Panc1 (cell line): ENCODE results near the gene HEG1. TPM values are rescaled to one million over a fixed set of nuclear protein-coding genes. Genes with fewer than 3 reads are reported as not detected.

ENCODE experiments used
- ATAC-seq: fragments of 200-7000 bp; cut with Tn5 transposase; 2 replicates; pipeline ENCODE4 v1.9.1; 2020; ENCODE audit warnings: mild to moderate bottlenecking, moderate library complexity
- BruUV-seq: library from RNA; stranded (reverse); fragments of 400-500 nt; replicated peaks from 2 replicates; lab custom pipeline; 2021; lab: Mats Ljungman, UMichigan
- CTCF ChIA-PET: fragments of 300-600 bp; sonication (Branson Sonifier 250); formaldehyde crosslinking; loops from one replicate; lab custom pipeline; 2022; ENCODE audit warnings: antibody characterized with exemption; lab: Charles Lee
- POLR2A ChIA-PET: fragments of 300-600 bp; sonication (Branson Sonifier 250); formaldehyde crosslinking; loops from one replicate; lab custom pipeline; 2022; ENCODE audit warnings: antibody characterized with exemption; lab: Charles Lee
- DNase-seq: peaks from one replicate; pipeline ENCODE4 v3.0.0-alpha.2; 2010; ENCODE audit warnings: low read depth, low spot score
- H3K27ac ChIP-seq: 2 replicates; pipeline ENCODE4 v1.5.1; 2011; ENCODE audit warnings: mild to moderate bottlenecking, low read length, inconsistent platforms
- H3K27me3 ChIP-seq: fragments of 200-500 bp; sonication (Bioruptor generic); 2 replicates; pipeline ENCODE4 v1.6.0; 2014; ENCODE audit warnings: low read length, inconsistent platforms; ENCODE audit not compliant: control insufficient read depth, insufficient read depth
- H3K36me3 ChIP-seq: fragments of 200-500 bp; sonication (Bioruptor generic); 2 replicates; pipeline ENCODE4 v1.5.1; 2014; ENCODE audit warnings: inconsistent platforms, mild to moderate bottlenecking, low read length, moderate library complexity; ENCODE audit not compliant: control insufficient read depth, insufficient read depth
- H3K4me1 ChIP-seq: 2 replicates; pipeline ENCODE4 v1.5.1; 2011; ENCODE audit warnings: inconsistent platforms, mild to moderate bottlenecking, low read length, moderate library complexity; ENCODE audit not compliant: control insufficient read depth, insufficient read depth
- H3K4me3 ChIP-seq, 2 experiments: 2 replicates each; pipeline ENCODE4 v1.5.1; 2011 to 2012; ENCODE audit warnings: low read depth in 2 of 2, low read length in 2 of 2, mild to moderate bottlenecking in 2 of 2, inconsistent platforms in 1 of 2, moderate library complexity in 1 of 2
- H3K9me3 ChIP-seq: fragments of 200-500 bp; sonication (Bioruptor generic); 2 replicates; pipeline ENCODE4 v1.5.1; 2014; ENCODE audit warnings: low read depth, mild to moderate bottlenecking, inconsistent platforms, low read length, moderate library complexity; ENCODE audit not compliant: control insufficient read depth, insufficient read depth
- CTCF ChIP-seq: fragments of 450-650 bp; IDR thresholded peaks from 2 replicates; pipeline ENCODE4 v1.5.1; 2017; ENCODE audit warnings: mild to moderate bottlenecking
- POLR2AphosphoS5 ChIP-seq: IDR thresholded peaks from 2 replicates; pipeline ENCODE4 v1.6.1; 2012; ENCODE audit warnings: mild to moderate bottlenecking, low read depth, low read length, moderate library complexity
- REST ChIP-seq, 2 experiments: IDR thresholded peaks; 2 replicates each; pipeline ENCODE4 v1.6.1; 2011 to 2012; ENCODE audit warnings: low read depth in 2 of 2, control low read depth in 1 of 2, low read length in 1 of 2, mild to moderate bottlenecking in 1 of 2, moderate library complexity in 1 of 2; ENCODE audit not compliant: insufficient read depth in 1 of 2
- SIN3A ChIP-seq: IDR thresholded peaks from 2 replicates; pipeline ENCODE4 v1.6.1; 2012; ENCODE audit warnings: low read depth, mild to moderate bottlenecking, low read length, moderate library complexity, borderline replicate concordance; ENCODE audit not compliant: insufficient read depth
- TCF7L2 ChIP-seq: IDR thresholded peaks from 2 replicates; pipeline ENCODE4 v1.6.1; 2011; ENCODE audit warnings: mild to moderate bottlenecking, low read depth, low read length, inconsistent platforms
- in situ Hi-C: cut with HindIII; loops from 2 replicates; pipeline ENCODE4 v1.10.0; 2016; ENCODE audit warnings: low sequenced_read_pairs, low pct_unique_long_range_greater_than_20kb
- intact Hi-C: fragments of 100-400 bp; cut with micrococcal nuclease; formaldehyde crosslinking; loops from one replicate; pipeline ENCODE4 v1.10.0; 2022; ENCODE audit not compliant: unreplicated experiment
- total RNA-seq: library from RNA; stranded (reverse); gene quantifications from one replicate; pipeline ENCODE4 v1.2.1, GENCODE V29; 2021; ENCODE audit not compliant: unreplicated experiment

Gene HEG1
- total RNA-seq, 1 experiment from 2014 or later = 141 TPM

DNA sequence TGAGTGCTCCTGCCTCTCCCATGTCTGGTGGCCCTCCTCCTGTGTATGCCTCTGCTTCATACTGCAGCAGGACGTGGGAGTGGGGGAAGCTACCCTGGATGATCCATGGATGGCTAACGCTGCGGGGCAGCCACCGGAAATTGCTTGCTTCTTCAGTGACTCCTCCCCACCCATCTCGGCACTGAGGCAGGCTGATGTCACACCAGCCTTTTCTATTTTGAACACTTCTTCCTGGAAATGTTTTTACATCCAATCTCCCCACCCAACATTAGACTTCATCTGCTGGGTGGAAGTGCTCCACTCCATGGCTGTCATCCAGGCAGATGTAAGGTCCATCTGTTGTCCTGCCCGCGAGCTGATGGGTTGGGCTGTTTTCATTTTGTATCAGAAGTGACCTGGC, 62.3 kb downstream of the HEG1 start:
- intact Hi-C loops = loop anchor here (10.0 kb wide), 2 partner anchors 211 to 591 kb away; no protein-coding TSS in a partner anchor
- no peaks in the 10 kb centered on the region for H3K27me3 ChIP-seq
- no peak for DNase-seq
- ChIA-PET CTCF (interaction anchor here (0.5 kb wide), 1 partner anchor 593 kb away, joined by 5 read pairs; no protein-coding TSS in a partner anchor), POLR2A (no interaction called here)
- no TSS peak for BruUV-seq
- TF ChIP-seq CTCF (no peak), POLR2AphosphoS5 (no peak), TCF7L2 (no peak), REST (IDR thresholded peaks at IDR 0.05; ENCODE audit: insufficient read depth in 1 of 2, low read depth in 2 of 2, low read length in 1 of 2) (no peak), SIN3A (no peak)
- no peak overlapping the region for H3K27ac ChIP-seq
- no peak for ATAC-seq
- H3K9me3 ChIP-seq = no peaks in the 10 kb centered on the region
- H3K4me1 ChIP-seq = peaks cover 1% of the 10 kb centered on the region; the same call in 1 of the 2 replicates
- peaks cover 12% of the 10 kb centered on the region for H3K36me3 ChIP-seq
- H3K4me3 ChIP-seq = no peak overlapping the region
- in situ Hi-C loops = no loop called here

- POLR2A ChIA-PET = interaction anchor here (1.1 kb wide), 1 partner anchor 9 kb away, joined by 4 read pairs; no protein-coding TSS in a partner anchor
These were observed 63.8 kb downstream of the HEG1 start for GRCh38 chr3:124992041-124992440.

More at GRCh38 chr3:124992041-124992440, 63.8 kb downstream of the HEG1 start:
- no peak for ATAC-seq
- no peak for DNase-seq
- H3K27me3 ChIP-seq = no peaks in the 10 kb centered on the region
- CTCF ChIA-PET = no interaction called here
- TF ChIP-seq SIN3A (no peak), REST (IDR thresholded peaks at IDR 0.05; ENCODE audit: insufficient read depth in 1 of 2, low read depth in 2 of 2, low read length in 1 of 2) (no peak), TCF7L2 (no peak), POLR2AphosphoS5 (no peak), CTCF (no peak)
- in situ Hi-C loops (no loop called here), intact Hi-C loops (loop anchor here (10.0 kb wide), 2 partner anchors 213 to 593 kb away; no protein-coding TSS in a partner anchor)
- no peak overlapping the region for H3K27ac ChIP-seq
- peaks cover 9% of the 10 kb centered on the region for H3K36me3 ChIP-seq
- no peaks in the 10 kb centered on the region for H3K4me1 ChIP-seq
- no TSS peak for BruUV-seq
- H3K4me3 ChIP-seq = no peak overlapping the region
- H3K9me3 ChIP-seq = no peaks in the 10 kb centered on the region
